Stimulated activated CD4-positive, alpha-beta T cell treated with anti-CD3 and anti-CD28 coated beads, Interleukin-4, amount 100 ng/mL, for 24 hours (primary cell): Measurements from ENCODE around the gene RBL1.
"Not testable (repeated sequence)": the region's sequence is repeated elsewhere in the genome, so short reads cannot be mapped to it uniquely, and the experiment has no call there.

Source experiments
- DNase-seq: peaks from one replicate; pipeline ENCODE4 v3.0.0-alpha.2; 2020

The RBL1 gene

DNA sequence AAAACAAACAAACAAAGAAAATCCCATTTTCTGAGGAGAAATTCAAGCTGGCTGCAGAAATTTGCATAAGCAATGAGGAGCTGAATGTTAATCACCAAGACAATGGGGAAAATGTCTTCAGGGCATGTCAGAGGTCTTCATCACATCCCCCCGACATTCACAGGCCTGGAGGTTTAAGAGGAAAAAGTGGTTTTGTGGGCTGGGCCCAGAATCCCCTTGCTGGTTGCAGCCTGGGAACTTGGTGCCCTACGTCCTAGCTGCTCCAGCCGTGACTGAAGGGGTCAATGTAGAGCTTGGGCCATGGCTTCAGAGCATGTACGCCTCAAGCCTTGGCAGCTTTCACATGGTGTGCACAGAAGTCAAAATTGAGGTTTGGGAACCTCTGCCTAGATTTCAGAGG is 101.6 kb downstream of the RBL1 start:
- not testable (repeated sequence) for DNase-seq

- no peak for DNase-seq
Measured at GRCh38 chr20:36992802-36993334, 102.9 kb downstream of the RBL1 start.

- no peak for DNase-seq
Measured at GRCh38 chr20:36991703-36992102, 104.1 kb downstream of the RBL1 start.

DNA sequence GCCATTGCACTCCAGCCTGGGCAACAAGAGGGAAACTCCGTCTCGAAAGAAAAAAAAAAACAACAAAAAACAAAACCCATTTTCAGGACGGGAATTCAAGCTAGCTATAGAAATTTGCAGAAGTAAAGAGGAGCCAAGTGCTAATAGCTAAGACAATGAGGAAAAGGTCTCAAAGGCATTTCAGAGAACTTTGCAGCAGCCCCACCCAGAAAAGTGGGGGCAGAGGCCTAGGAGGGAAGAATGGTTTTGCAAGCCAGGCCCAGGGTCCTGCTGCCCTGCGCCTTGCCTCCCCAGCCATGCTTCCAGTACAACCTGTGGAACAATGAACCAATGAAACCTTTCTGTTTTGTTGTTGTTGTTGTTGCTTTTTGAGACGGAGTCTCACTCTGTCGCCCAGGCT is 106.0 kb downstream of the RBL1 start:
- DNase-seq: no peak

- DNase-seq: no peak
Measured at GRCh38 chr20:36988494-36988966, 107.3 kb downstream of the RBL1 start.

DNA sequence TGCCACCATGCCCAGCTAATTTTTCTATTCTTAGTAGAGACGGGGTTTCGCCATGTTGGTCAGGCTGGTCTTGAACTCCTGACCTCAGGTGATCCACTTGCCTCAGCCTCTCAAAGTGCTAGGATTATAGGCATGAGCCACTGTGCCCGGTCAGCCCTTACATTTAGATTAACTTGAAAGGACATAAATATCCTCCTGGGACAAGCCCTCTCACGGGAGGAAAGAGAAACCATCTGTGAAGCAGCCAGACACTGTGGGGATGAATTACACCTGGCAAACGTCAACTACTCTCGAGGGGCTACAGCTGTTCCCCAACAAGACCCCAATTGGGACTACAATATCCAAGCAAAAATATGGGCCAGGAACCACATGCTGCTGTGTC is 111.5 kb downstream of the RBL1 start:
- DNase-seq: no peak

DNA sequence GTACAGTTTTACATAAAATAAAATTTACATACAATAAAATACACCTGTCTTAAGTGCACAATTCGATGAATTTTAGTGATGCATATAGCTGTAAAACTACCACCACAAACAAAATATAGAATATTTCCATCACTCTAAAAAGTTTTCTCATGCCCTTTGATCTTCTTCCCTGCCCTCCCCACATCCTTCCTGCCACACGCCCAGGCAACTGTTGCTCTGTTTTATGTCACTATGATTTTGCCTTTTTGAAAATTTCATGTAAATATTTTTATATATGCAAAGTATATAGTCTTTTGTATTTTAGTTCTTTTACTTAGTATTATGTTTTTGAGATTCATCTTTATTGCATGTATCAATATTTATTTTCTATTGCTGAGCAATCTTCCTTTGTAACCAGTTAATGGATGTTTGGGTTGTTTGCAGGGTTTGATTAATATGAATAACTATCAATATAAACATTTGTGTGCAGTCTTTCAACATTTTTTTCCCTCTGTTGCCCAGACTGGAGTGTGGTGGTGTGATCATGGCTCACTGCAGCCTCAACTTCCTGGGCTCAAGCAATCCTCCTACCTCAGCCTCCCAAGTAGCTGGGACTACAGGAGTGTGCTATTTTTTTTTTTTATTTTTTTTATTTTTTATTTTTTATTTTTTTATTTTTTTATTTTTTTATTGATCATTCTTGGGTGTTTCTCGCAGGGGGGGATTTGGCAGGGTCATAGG is 120.5 kb downstream of the RBL1 start:
- peak; percentile 45 for DNase-seq

DNA sequence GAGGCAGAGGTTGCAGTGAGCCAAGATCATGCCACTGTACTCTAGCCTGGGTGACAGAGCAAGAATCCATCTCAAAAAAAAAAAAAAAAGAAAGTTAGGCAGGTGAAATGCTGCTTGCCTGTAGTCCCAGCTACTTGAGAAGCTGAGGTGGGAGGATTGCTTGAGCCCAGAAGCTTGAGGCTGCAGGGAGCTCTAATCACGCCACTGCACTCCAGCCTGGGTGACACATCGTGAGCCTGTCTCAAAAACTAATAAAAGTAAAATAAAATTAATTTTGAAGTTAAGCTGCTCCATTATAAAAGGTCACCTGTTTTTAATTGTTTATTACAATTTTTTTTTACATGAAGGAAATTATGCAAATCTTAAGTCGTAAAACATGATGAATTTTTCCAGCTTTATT is 121.1 kb downstream of the RBL1 start:
- no peak for DNase-seq

DNA sequence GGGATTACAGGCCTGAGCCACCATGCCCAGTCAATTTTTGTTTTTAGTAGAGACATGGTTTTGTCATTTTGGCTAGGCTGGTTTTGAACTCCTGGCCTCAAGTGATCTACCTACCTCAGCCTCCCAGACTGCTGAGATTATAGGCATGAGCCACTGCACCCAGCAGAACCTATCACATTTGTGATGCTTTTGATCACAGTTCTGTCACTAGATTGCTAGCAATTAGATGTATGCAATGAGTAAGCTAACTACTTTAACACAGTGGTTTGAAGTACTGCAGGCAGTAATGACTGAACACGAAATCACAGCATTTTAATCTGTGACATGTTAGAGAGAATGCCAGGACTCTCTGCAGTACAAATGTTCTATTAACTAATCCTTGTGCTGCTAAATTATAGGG is 124.7 kb downstream of the RBL1 start:
- DNase-seq: no peak

GRCh38 chr20:36969478-36970186 is 126.2 kb downstream of the RBL1 start:
- DNase-seq: peak; percentile 33

DNA sequence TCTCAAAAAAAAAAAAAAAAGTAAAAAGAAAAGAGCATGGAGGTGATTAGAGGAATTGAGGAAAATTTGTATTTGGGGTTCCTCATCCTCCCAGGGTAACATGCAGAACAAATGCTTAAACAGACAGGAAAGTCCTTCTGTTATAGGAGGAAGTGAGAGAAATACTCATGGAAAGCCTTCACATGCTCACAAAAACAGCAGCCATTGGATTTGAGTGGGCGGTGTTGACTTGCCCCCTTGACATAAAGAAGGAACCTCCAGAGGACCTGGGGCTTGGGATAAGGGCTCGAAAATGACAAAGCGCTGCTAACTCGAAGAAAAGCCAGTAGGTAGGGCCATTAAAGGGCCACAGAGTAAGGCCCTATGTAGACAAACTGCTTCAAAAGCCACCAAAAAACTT is 126.7 kb downstream of the RBL1 start:
- no peak for DNase-seq

GRCh38 chr20:36967636-36968035 is 128.2 kb downstream of the RBL1 start:
- no peak for DNase-seq

GRCh38 chr20:36966965-36967364 is 128.8 kb downstream of the RBL1 start:
- not testable (repeated sequence) for DNase-seq

- DNase-seq: not testable (repeated sequence)
Measured at GRCh38 chr20:36962354-36962941, 133.3 kb downstream of the RBL1 start.

DNA sequence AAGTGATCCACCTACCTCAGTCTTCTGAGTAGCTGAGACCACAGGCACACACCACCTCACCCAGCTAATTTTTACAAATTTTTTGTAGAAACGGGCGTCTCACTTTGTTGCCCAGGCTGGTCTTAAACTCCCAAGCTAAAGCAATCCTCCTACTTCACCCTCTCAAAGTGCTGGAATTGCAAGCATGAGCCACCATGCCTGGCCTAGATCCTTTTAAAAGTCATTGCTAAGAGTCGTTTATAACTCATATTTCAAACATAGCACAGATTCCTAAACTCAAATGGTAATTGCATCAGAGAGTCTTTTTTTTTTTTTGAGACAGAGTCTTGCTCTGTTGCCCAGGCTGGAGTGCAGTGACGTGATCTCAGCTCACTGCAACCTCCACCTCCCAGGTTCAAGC is 136.6 kb downstream of the RBL1 start:
- no peak for DNase-seq

GRCh38 chr20:36957875-36958667 is 137.7 kb downstream of the RBL1 start:
- DNase-seq: no peak

GRCh38 chr20:36956674-36957073 is 139.1 kb downstream of the RBL1 start:
- no peak for DNase-seq

DNA sequence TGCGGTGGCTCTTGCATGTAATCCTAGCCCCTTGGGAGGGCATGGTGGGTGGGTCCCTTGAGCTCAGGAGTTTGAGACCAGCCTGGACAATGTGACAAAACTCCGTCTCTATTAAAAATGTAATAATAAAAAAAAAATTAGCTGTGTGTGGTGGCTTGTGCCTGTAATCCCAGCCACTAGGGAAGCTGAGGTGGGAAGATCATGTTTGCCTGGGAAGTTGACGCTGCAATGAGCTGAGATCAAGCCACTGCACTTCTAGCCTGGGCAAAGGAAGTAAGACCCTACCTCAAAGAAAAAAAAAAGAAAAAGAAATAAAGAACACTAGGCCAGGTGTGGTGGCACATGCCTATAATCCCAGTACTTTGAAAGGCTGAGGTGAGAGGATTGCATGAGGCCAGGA is 139.8 kb downstream of the RBL1 start:
- DNase-seq: no peak

GRCh38 chr20:36951979-36952738 is 143.6 kb downstream of the RBL1 start:
- no peak for DNase-seq

- peak; percentile 91 for DNase-seq
Measured at GRCh38 chr20:36951198-36951978, 144.4 kb downstream of the RBL1 start, which contains the start of gene SAMHD1. Gene SAMHD1 (minus strand): TSS chr20:36951708. CDS start chr20:36951643, 65 bp downstream.
